ENCODE data around the gene VDAC1.

Gene VDAC1

GRCh38 chr5:133967124-133967523 is 37.7 kb downstream of the VDAC1 start:
- Histone ChIP-seq H3K27me3 (ENCODE audit: control insufficient read depth, low read length) (no peaks in the 10 kb centered on the region), H3K4me3 (ENCODE audit: low read length) (peak overlapping the region; percentile 90), H3K27ac (ENCODE audit: low read depth, low read length) (no peak overlapping the region), H4K20me1 (ENCODE audit: control insufficient read depth, insufficient read depth, low read depth, low read length) (no peaks in the 10 kb centered on the region), H3F3A (ENCODE audit: control insufficient read depth, insufficient read depth) (peaks cover 19% of the 10 kb centered on the region), H3K4me2 (ENCODE audit: low read length) (peak overlapping the region; percentile 72), H3K79me2 (ENCODE audit: control insufficient read depth, low read length) (peaks cover 68% of the 10 kb centered on the region), H3K9me3 (ENCODE audit: control insufficient read depth, insufficient read depth, low read length) (peaks cover 3% of the 10 kb centered on the region; the same call in 1 of the 2 replicates), H3K36me3 (ENCODE audit: control insufficient read depth, low read length) (peaks cover 43% of the 10 kb centered on the region), H3K4me1 (ENCODE audit: control insufficient read depth, low read length) (peaks cover 23% of the 10 kb centered on the region), H3K9me2 (replicated peaks; ENCODE audit: control insufficient read depth, low read length) (no peaks in the 10 kb centered on the region)
- TF ChIP-seq, protein P1, sequence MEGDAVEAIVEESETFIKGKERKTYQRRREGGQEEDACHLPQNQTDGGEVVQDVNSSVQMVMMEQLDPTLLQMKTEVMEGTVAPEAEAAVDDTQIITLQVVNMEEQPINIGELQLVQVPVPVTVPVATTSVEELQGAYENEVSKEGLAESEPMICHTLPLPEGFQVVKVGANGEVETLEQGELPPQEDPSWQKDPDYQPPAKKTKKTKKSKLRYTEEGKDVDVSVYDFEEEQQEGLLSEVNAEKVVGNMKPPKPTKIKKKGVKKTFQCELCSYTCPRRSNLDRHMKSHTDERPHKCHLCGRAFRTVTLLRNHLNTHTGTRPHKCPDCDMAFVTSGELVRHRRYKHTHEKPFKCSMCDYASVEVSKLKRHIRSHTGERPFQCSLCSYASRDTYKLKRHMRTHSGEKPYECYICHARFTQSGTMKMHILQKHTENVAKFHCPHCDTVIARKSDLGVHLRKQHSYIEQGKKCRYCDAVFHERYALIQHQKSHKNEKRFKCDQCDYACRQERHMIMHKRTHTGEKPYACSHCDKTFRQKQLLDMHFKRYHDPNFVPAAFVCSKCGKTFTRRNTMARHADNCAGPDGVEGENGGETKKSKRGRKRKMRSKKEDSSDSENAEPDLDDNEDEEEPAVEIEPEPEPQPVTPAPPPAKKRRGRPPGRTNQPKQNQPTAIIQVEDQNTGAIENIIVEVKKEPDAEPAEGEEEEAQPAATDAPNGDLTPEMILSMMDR (IDR thresholded peaks at IDR 0.05; ENCODE audit: low read depth, low read length, poor library complexity, severe bottlenecking) = no peak
- TF ChIP-seq EZH2phosphoT487 (IDR thresholded peaks at IDR 0.05; ENCODE audit: borderline replicate concordance, low read length) = no peak

DNA sequence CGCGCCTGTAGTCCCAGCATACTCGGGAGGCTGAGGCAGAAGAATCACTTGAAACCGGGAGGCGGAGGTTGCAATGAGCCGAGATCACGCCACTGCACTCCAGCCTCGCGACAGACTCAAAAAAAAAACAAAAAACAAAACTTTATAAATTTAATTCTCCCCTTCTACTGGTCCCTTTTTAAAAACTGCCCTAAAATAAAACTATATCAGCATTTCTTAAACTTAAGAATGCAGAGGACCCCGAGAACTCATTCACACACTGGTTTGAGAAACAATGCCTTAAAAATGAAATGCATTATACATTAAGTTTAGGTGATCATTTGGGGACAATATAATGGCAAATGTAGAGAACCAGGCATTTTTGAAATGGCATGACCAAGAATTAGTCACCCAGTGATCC is 38.7 kb downstream of the VDAC1 start:
- H3K9me3 ChIP-seq (ENCODE audit: control insufficient read depth, insufficient read depth, low read length) = peaks cover 3% of the 10 kb centered on the region; the same call in 1 of the 2 replicates
- TF ChIP-seq, protein P1 (IDR thresholded peaks at IDR 0.05; ENCODE audit: low read depth, low read length, poor library complexity, severe bottlenecking) = no peak
- TF ChIP-seq EZH2phosphoT487 (IDR thresholded peaks at IDR 0.05; ENCODE audit: borderline replicate concordance, low read length) = no peak
- H3K4me3 ChIP-seq (ENCODE audit: low read length) = no peak overlapping the region
- peaks cover 23% of the 10 kb centered on the region for H3K4me1 ChIP-seq (ENCODE audit: control insufficient read depth, low read length)
- peaks cover 75% of the 10 kb centered on the region for H3K79me2 ChIP-seq (ENCODE audit: control insufficient read depth, low read length)
- H3F3A ChIP-seq (ENCODE audit: control insufficient read depth, insufficient read depth) = peaks cover 14% of the 10 kb centered on the region
- no peaks in the 10 kb centered on the region for H3K27me3 ChIP-seq (ENCODE audit: control insufficient read depth, low read length)
- no peaks in the 10 kb centered on the region for H4K20me1 ChIP-seq (ENCODE audit: control insufficient read depth, insufficient read depth, low read depth, low read length)
- no peak overlapping the region for H3K27ac ChIP-seq (ENCODE audit: low read depth, low read length)
- H3K9me2 ChIP-seq (replicated peaks; ENCODE audit: control insufficient read depth, low read length) = no peaks in the 10 kb centered on the region
- H3K4me2 ChIP-seq (ENCODE audit: low read length) = no peak overlapping the region
- H3K36me3 ChIP-seq (ENCODE audit: control insufficient read depth, low read length) = peaks cover 37% of the 10 kb centered on the region

GRCh38 chr5:133963493-133964128 is 41.2 kb downstream of the VDAC1 start:
- no peaks in the 10 kb centered on the region for H3K9me2 ChIP-seq (replicated peaks; ENCODE audit: control insufficient read depth, low read length)
- peaks cover 83% of the 10 kb centered on the region for H3K79me2 ChIP-seq (ENCODE audit: control insufficient read depth, low read length)
- H3K27ac ChIP-seq (ENCODE audit: low read depth, low read length) = no peak overlapping the region
- H3K9me3 ChIP-seq (ENCODE audit: control insufficient read depth, insufficient read depth, low read length) = peaks cover 3% of the 10 kb centered on the region; the same call in 1 of the 2 replicates
- H3K36me3 ChIP-seq (ENCODE audit: control insufficient read depth, low read length) = peaks cover 44% of the 10 kb centered on the region
- H4K20me1 ChIP-seq (ENCODE audit: control insufficient read depth, insufficient read depth, low read depth, low read length) = no peaks in the 10 kb centered on the region
- peaks cover 14% of the 10 kb centered on the region for H3K4me1 ChIP-seq (ENCODE audit: control insufficient read depth, low read length)
- no peak overlapping the region for H3K4me2 ChIP-seq (ENCODE audit: low read length)
- no peaks in the 10 kb centered on the region for H3F3A ChIP-seq (ENCODE audit: control insufficient read depth, insufficient read depth)
- no peak overlapping the region for H3K4me3 ChIP-seq (ENCODE audit: low read length)
- H3K27me3 ChIP-seq (ENCODE audit: control insufficient read depth, low read length) = no peaks in the 10 kb centered on the region
- TF ChIP-seq EZH2phosphoT487 (IDR thresholded peaks at IDR 0.05; ENCODE audit: borderline replicate concordance, low read length) = no peak
- TF ChIP-seq, protein P1 (IDR thresholded peaks at IDR 0.05; ENCODE audit: low read depth, low read length, poor library complexity, severe bottlenecking) = no peak
